Caco-2 (cell line): ENCODE results near the gene SLC1A3. TPM values are rescaled to one million over a fixed set of nuclear protein-coding genes. Genes with fewer than 3 reads are reported as not detected.

Source experiments
- BruUV-seq: library from RNA; stranded (reverse); fragments of 400-500 nt; replicated peaks from 2 replicates; lab custom pipeline; 2021; lab: Mats Ljungman, UMichigan
- CTCF ChIA-PET: fragments of 300-600 bp; sonication (Branson Sonifier 250); formaldehyde crosslinking; loops from one replicate; lab custom pipeline; 2022; ENCODE audit warnings: antibody characterized with exemption; lab: Charles Lee
- POLR2A ChIA-PET: fragments of 300-600 bp; sonication (Branson Sonifier 250); formaldehyde crosslinking; loops from one replicate; lab custom pipeline; 2022; ENCODE audit warnings: antibody characterized with exemption; lab: Charles Lee
- DNase-seq, 2 experiments: peaks; one replicate each; pipeline versions ENCODE4 v3.0.0 to v3.0.0-alpha.2; 2020 to 2022
- H3K27me3 ChIP-seq: replicated peaks from 2 replicates; pipeline ENCODE4 v1.6.0; 2011; ENCODE audit warnings: low read length; ENCODE audit not compliant: control insufficient read depth, insufficient read depth
- H3K36me3 ChIP-seq: 2 replicates; pipeline ENCODE4 v1.5.1; 2011; ENCODE audit warnings: low read length; ENCODE audit not compliant: control insufficient read depth, insufficient read depth
- H3K4me1 ChIP-seq: fragments of 250-450 bp; sonication (Bioruptor Pico); 2 replicates; pipeline ENCODE4 v1.5.1; 2020; ENCODE audit warnings: mild to moderate bottlenecking
- H3K4me3 ChIP-seq: 2 replicates; pipeline ENCODE4 v1.5.1; 2011; ENCODE audit warnings: low read depth, mild to moderate bottlenecking, control low read depth, low read length
- H3K9me3 ChIP-seq: fragments of 250-450 bp; sonication (Bioruptor Pico); 2 replicates; pipeline ENCODE4 v1.5.1; 2020; ENCODE audit warnings: mild to moderate bottlenecking, moderate library complexity
- H3K27ac Mint-ChIP-seq: one replicate; pipeline ENCODE4 v1.8.0; 2022; ENCODE audit warnings: mixed read lengths; ENCODE audit not compliant: unreplicated experiment
- H3K27me3 Mint-ChIP-seq: one replicate; pipeline ENCODE4 v1.8.0; 2022; ENCODE audit warnings: mixed read lengths; ENCODE audit not compliant: insufficient read depth, unreplicated experiment
- H3K36me3 Mint-ChIP-seq: one replicate; pipeline ENCODE4 v1.8.0; 2022; ENCODE audit warnings: mild to moderate bottlenecking, mixed read lengths; ENCODE audit not compliant: insufficient read depth, unreplicated experiment
- H3K4me1 Mint-ChIP-seq: one replicate; pipeline ENCODE4 v1.8.0; 2022; ENCODE audit warnings: low read depth, mixed read lengths; ENCODE audit not compliant: unreplicated experiment
- H3K4me3 Mint-ChIP-seq: one replicate; pipeline ENCODE4 v1.8.0; 2022; ENCODE audit warnings: mild to moderate bottlenecking, moderate library complexity, mixed read lengths; ENCODE audit not compliant: unreplicated experiment
- H3K9me3 Mint-ChIP-seq: one replicate; pipeline ENCODE4 v1.8.0; 2022; ENCODE audit warnings: mixed read lengths; ENCODE audit not compliant: unreplicated experiment
- intact Hi-C: fragments of 100-400 bp; cut with micrococcal nuclease; formaldehyde crosslinking; loops from one replicate; pipeline ENCODE4 v1.10.0; 2022; ENCODE audit not compliant: unreplicated experiment
- total RNA-seq: library from RNA; stranded (reverse); gene quantifications from 2 replicates; pipeline ENCODE4 v1.2.3, GENCODE V29; 2022
- TF ChIP-seq, protein P1 (sequence below), 2 experiments: fragments of 200-600 bp in 1 of 2; IDR thresholded peaks; 1 replicate in 1 of 2; 2 replicates in 1 of 2; pipeline versions ENCODE4 v1.5.1 to v1.8.0; 2011 to 2022; ENCODE audit warnings: antibody characterized with exemption in 1 of 2, control low read depth in 1 of 2, inconsistent platforms in 1 of 2, low read depth in 1 of 2, low read length in 1 of 2, mild to moderate bottlenecking in 1 of 2, moderate library complexity in 1 of 2; ENCODE audit not compliant: insufficient read depth in 1 of 2, severe bottlenecking in 1 of 2, unreplicated experiment in 1 of 2

Gene SLC1A3
- total RNA-seq, 1 experiment from 2014 or later = 178 TPM

DNA sequence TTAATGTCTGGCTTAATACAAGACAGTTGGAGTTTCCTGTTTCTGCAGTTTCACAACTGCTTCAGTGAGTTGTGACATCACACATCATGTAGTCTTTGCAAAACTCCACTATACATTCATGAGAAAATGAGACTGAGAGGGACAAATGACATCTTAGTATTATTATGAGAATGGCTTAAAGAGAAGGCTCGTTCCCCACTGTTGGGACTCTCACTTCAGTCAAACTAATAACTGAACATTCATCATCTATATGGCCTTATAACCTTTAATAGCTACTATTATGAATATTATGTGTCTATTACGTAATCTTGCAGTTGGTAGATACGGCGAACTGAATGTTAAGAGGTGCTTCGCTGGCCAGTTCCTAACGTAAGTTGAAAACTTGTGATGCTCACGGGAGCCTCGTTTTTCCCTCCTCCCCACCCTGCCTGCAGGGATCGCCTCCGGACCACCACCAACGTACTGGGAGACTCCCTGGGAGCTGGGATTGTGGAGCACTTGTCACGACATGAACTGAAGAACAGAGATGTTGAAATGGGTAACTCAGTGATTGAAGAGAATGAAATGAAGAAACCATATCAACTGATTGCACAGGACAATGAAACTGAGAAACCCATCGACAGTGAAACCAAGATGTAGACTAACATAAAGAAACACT lies 79.4 kb downstream of the SLC1A3 start:
- CTCF ChIA-PET = interaction anchor here (0.6 to 1.6 kb wide), 3 partner anchors 10 to 750 kb away, joined by 3 to 4 read pairs (median 3); no protein-coding TSS in a partner anchor
- Histone ChIP-seq H3K4me1 (peaks cover 5% of the 10 kb centered on the region; the same call in 1 of the 2 replicates), H3K9me3 (no peaks in the 10 kb centered on the region), H3K36me3 (no peaks in the 10 kb centered on the region; the same call in 1 of the 2 replicates), H3K27me3 (no peaks in the 10 kb centered on the region), H3K4me3 (no peak overlapping the region)
- H3K9me3 Mint-ChIP-seq = no peaks in the 10 kb centered on the region
- POLR2A ChIA-PET = no interaction called here
- H3K27me3 Mint-ChIP-seq = no peaks in the 10 kb centered on the region
- intact Hi-C loops = no loop called here
- TF ChIP-seq, protein P1, sequence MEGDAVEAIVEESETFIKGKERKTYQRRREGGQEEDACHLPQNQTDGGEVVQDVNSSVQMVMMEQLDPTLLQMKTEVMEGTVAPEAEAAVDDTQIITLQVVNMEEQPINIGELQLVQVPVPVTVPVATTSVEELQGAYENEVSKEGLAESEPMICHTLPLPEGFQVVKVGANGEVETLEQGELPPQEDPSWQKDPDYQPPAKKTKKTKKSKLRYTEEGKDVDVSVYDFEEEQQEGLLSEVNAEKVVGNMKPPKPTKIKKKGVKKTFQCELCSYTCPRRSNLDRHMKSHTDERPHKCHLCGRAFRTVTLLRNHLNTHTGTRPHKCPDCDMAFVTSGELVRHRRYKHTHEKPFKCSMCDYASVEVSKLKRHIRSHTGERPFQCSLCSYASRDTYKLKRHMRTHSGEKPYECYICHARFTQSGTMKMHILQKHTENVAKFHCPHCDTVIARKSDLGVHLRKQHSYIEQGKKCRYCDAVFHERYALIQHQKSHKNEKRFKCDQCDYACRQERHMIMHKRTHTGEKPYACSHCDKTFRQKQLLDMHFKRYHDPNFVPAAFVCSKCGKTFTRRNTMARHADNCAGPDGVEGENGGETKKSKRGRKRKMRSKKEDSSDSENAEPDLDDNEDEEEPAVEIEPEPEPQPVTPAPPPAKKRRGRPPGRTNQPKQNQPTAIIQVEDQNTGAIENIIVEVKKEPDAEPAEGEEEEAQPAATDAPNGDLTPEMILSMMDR (IDR thresholded peaks at IDR 0.05; ENCODE audit: insufficient read depth in 1 of 2, low read depth in 1 of 2, low read length in 1 of 2, severe bottlenecking in 1 of 2, unreplicated experiment in 1 of 2) = no peak
- no peak overlapping the region for H3K27ac Mint-ChIP-seq
- H3K4me3 Mint-ChIP-seq = no peak overlapping the region
- H3K4me1 Mint-ChIP-seq = no peaks in the 10 kb centered on the region
- no peak for DNase-seq
- BruUV-seq = no TSS peak
- H3K36me3 Mint-ChIP-seq = peaks cover 63% of the 10 kb centered on the region

DNA sequence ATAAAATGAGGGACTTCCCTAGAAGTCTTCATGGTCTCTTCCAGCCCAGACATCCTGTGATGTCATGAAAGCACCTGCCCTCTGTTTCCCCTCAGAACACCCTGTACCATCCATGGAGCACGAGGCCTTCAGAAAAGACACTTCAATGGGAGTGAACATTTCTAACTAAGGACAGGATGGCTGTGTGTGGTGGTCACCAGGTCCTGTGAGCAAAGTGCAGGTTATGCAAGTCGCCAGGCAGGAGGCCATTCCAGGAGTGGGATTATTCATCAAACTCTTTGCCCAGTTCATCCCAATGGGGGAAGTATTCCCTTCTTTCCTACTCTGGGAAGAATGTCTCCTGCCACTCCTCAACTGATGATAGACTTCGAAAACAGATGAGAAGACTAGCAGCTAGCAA lies 80.5 kb downstream of the SLC1A3 start:
- Mint-ChIP-seq H3K4me1 (peaks cover 6% of the 10 kb centered on the region), H3K4me3 (no peak overlapping the region), H3K27me3 (no peaks in the 10 kb centered on the region), H3K27ac (no peak overlapping the region), H3K36me3 (peaks cover 57% of the 10 kb centered on the region), H3K9me3 (no peaks in the 10 kb centered on the region)
- no TSS peak for BruUV-seq
- intact Hi-C loops = no loop called here
- H3K9me3 ChIP-seq = no peaks in the 10 kb centered on the region
- DNase-seq = no peak
- ChIA-PET CTCF (interaction anchor here (1.5 to 1.6 kb wide), 2 partner anchors 9 to 272 kb away, joined by 3 to 4 read pairs; no protein-coding TSS in a partner anchor), POLR2A (no interaction called here)
- H3K27me3 ChIP-seq = no peaks in the 10 kb centered on the region
- H3K4me3 ChIP-seq = no peak overlapping the region
- peaks cover 5% of the 10 kb centered on the region; the same call in 1 of the 2 replicates for H3K4me1 ChIP-seq
- TF ChIP-seq, protein P1 (IDR thresholded peaks at IDR 0.05; ENCODE audit: insufficient read depth in 1 of 2, low read depth in 1 of 2, low read length in 1 of 2, severe bottlenecking in 1 of 2, unreplicated experiment in 1 of 2) = no peak
- H3K36me3 ChIP-seq = no peaks in the 10 kb centered on the region; the same call in 1 of the 2 replicates

DNA sequence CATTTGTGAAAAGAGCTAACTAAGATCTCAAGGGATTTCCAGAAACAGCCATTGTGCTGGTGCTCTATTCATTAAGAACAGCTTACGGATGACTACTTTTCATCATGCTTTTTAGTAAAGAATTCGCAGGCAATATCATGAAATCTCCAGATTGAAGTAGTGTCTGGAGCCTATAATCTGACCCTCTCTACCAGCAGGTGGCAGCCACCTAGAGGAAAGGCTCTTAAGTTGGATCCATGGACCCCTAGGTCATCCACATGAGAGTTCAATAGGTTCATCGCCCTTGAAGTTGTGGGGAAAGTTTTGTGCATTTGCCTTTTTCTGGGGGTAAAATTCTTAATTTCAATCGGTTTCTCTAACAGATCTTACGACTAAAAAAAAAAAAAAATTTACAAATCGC lies 82.3 kb downstream of the SLC1A3 start:
- intact Hi-C loops = no loop called here
- Mint-ChIP-seq H3K27me3 (no peaks in the 10 kb centered on the region), H3K9me3 (no peaks in the 10 kb centered on the region), H3K4me1 (peaks cover 6% of the 10 kb centered on the region), H3K36me3 (peaks cover 47% of the 10 kb centered on the region), H3K27ac (no peak overlapping the region), H3K4me3 (peak overlapping the region; percentile 75)
- TF ChIP-seq, protein P1 (IDR thresholded peaks at IDR 0.05; ENCODE audit: insufficient read depth in 1 of 2, low read depth in 1 of 2, low read length in 1 of 2, severe bottlenecking in 1 of 2, unreplicated experiment in 1 of 2) = peak; percentile 44 to 55
- no peaks in the 10 kb centered on the region for H3K27me3 ChIP-seq
- CTCF ChIA-PET = no interaction called here
- H3K36me3 ChIP-seq = no peaks in the 10 kb centered on the region; the same call in 1 of the 2 replicates
- peaks cover 5% of the 10 kb centered on the region; the same call in 1 of the 2 replicates for H3K4me1 ChIP-seq
- POLR2A ChIA-PET = no interaction called here
- no peak overlapping the region for H3K4me3 ChIP-seq
- H3K9me3 ChIP-seq = no peaks in the 10 kb centered on the region
- peak in 1 of 2 experiments; percentile 40 for DNase-seq
- BruUV-seq = no TSS peak
